ENCODE results near the gene WRNIP1.
"Not testable (repeated sequence)": the region's sequence is repeated elsewhere in the genome, so short reads cannot be mapped to it uniquely, and the experiment has no call there.

The WRNIP1 gene

GRCh38 chr6:2743280-2744208 lies 21.6 kb upstream of the WRNIP1 start:
- DNase-seq: no peak

GRCh38 chr6:2744209-2744771 lies 20.9 kb upstream of the WRNIP1 start:
- DNase-seq: no peak

- DNase-seq: no peak
These were observed 20.4 kb upstream of the WRNIP1 start for GRCh38 chr6:2744778-2745177.

- no peak for DNase-seq
These were observed 19.9 kb upstream of the WRNIP1 start for GRCh38 chr6:2745246-2745645.

GRCh38 chr6:2746557-2747061 lies 18.6 kb upstream of the WRNIP1 start:
- no peak for DNase-seq

GRCh38 chr6:2748183-2748582 lies 17.0 kb upstream of the WRNIP1 start:
- no peak for DNase-seq

- DNase-seq: no peak
These were observed 15.1 kb upstream of the WRNIP1 start for GRCh38 chr6:2749969-2750600.

GRCh38 chr6:2750832-2751231 lies 14.4 kb upstream of the WRNIP1 start, which contains the start of gene MYLK4:
Gene MYLK4, minus strand, starts transcription at chr6:2750922. Its CDS starts 1,628 bp downstream, at chr6:2749294.
- no peak for DNase-seq

- DNase-seq: no peak
These were observed 13.3 kb upstream of the WRNIP1 start for GRCh38 chr6:2751871-2752270.

- DNase-seq: no peak
These were observed 12.6 kb upstream of the WRNIP1 start for GRCh38 chr6:2752477-2753109.

GRCh38 chr6:2753110-2753489 lies 12.1 kb upstream of the WRNIP1 start:
- no peak for DNase-seq

GRCh38 chr6:2753743-2754142 lies 11.4 kb upstream of the WRNIP1 start:
- DNase-seq: no peak

GRCh38 chr6:2754393-2754792 lies 10.8 kb upstream of the WRNIP1 start:
- no peak for DNase-seq

- DNase-seq: no peak
These were observed 10.3 kb upstream of the WRNIP1 start for GRCh38 chr6:2754911-2755310.

- no peak for DNase-seq
These were observed 9.7 kb upstream of the WRNIP1 start for GRCh38 chr6:2755456-2755855.

- DNase-seq: no peak
These were observed 9.0 kb upstream of the WRNIP1 start for GRCh38 chr6:2756241-2756640.

- no peak for DNase-seq
These were observed 8.4 kb upstream of the WRNIP1 start for GRCh38 chr6:2756687-2757224.

- DNase-seq: no peak
These were observed 6.2 kb upstream of the WRNIP1 start for GRCh38 chr6:2758980-2759379.

GRCh38 chr6:2760882-2761842 lies 4.0 kb upstream of the WRNIP1 start:
- no peak for DNase-seq

GRCh38 chr6:2762868-2763267 lies 2.3 kb upstream of the WRNIP1 start:
- not testable (repeated sequence) for DNase-seq

- DNase-seq: no peak
These were observed 1.8 kb upstream of the WRNIP1 start for GRCh38 chr6:2763345-2763841.
